GM19455 (cell line): Measurements from ENCODE around the gene SPECC1.
"Not testable (repeated sequence)": the region's sequence is repeated elsewhere in the genome, so short reads cannot be mapped to it uniquely, and the experiment has no call there.

Source experiments
- ATAC-seq: cut with Tn5 transposase; IDR thresholded peaks from one replicate; pipeline ENCODE4 v1.9.1; 2021; ENCODE audit not compliant: unreplicated experiment

SPECC1 gene

GRCh38 chr17:20227720-20228370 is 218.7 kb downstream of the SPECC1 start:
- ATAC-seq: not testable (repeated sequence)

DNA sequence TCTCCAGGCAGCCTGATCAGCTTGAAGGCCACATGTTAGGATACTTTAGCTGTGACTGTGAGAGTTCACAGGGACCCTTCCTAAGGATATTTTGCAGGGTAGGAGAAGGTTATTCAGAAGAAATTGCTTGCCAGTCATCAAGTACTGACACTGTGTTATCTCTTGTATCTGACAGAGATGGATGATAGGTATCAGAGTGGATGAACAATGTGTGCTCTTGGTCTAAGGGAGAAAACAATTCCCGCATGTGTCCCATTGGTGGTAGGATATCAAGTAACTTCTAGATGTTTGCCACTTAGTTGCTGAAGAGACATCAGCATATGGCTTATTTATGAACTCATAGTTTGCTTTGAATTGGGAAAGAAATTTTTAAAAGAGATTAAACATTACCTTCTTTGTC is 219.3 kb downstream of the SPECC1 start:
- no peak for ATAC-seq

- no peak for ATAC-seq
Measured at GRCh38 chr17:20228860-20229259, 219.7 kb downstream of the SPECC1 start.

- no peak for ATAC-seq
Measured at GRCh38 chr17:20230924-20231323, 221.8 kb downstream of the SPECC1 start.

GRCh38 chr17:20232611-20233010 is 223.5 kb downstream of the SPECC1 start:
- ATAC-seq: no peak

DNA sequence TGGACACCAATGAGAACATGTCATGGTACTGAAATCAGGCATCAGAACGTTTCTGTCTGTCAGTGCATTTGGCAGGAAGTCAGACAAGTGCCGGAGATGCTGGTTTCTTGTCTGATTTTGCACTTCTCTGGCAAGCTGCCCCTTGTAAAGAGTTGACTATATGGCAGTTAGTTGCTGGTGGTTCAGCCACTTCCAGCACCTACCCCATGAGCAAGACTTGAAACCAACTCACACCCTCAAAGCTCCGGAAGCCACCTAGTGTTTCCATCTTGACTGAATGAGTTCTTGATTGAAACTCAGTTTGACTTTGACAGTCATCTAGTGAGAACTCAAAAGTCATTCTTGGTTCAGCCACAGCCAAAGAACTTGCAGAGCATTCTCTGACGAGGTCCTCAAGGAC is 225.1 kb downstream of the SPECC1 start:
- ATAC-seq: no peak

DNA sequence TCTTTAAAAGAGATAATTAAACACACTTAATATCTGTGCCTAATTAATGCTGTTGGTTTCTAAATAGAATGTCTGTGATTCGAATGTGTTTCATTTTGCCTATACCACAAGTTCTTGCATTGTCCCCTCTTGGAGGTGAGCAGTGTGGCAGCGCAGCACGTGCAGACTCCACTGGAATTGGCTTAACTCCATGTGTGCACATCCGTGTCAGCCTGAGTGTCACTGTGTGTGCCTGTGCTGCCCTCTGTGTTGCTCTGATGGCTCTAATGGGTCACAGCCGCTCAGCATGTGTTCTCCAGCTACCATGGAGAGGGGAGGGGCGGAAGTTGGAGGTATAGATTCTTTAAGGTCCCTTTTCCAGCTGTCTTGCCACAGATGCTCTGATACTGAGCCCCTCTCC is 226.6 kb downstream of the SPECC1 start:
- no peak for ATAC-seq

DNA sequence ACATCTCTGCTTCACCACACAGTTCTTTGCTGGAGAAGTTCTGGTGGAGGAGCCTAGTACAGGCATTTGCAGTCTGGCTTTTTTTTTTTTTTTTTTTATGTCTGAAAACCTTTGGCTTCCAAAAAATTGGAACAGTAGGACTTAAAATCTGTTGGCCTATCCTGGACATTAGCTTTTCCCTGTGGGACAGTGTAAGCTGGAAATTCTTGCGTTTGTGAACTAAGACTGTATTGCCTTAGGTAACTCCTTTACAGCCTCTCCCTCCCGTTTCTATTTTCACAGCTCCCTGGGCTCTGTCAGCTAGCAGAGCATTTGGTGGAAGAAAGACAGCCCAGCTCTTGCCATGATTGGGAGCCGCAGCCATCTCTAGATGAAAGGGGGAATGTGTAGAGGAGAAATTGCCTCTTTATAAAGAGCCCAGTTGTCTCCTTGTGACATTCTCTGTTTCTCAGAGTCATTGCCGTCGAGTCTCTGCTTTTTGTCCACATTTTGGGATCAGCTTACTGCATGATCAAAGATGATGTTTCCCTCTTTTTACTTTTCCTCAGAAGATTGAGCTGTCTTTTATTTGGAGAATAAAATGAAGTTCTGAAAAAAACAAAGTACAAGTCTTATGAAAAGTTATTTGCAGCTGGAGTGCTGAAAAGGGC is 227.5 kb downstream of the SPECC1 start:
- no peak for ATAC-seq

GRCh38 chr17:20239776-20240175 is 230.6 kb downstream of the SPECC1 start:
- ATAC-seq: not testable (repeated sequence)

GRCh38 chr17:20241855-20242254 is 232.7 kb downstream of the SPECC1 start:
- ATAC-seq: no peak

GRCh38 chr17:20242271-20242670 is 233.1 kb downstream of the SPECC1 start:
- ATAC-seq: no peak

GRCh38 chr17:20243524-20243923 is 234.4 kb downstream of the SPECC1 start:
- no peak for ATAC-seq

DNA sequence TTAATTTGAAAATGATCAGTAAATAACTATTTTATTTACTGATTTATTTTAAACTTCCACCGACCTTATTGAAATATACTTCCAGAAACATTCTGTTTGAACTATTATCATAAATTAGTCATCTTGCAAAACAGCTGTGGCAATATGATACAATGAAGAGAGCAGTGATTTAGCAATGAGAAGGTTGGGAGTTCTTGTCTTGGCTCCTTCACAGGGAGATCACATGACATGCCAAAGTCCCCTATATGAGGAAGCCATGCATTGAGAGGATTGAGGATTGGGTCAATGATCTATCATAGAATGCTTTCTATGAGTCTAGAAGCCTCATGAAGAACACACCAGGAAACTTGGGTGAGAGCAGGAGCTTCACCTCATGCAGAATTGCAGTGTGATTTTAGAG is 235.5 kb downstream of the SPECC1 start:
- ATAC-seq: no peak

- ATAC-seq: no peak
Measured at GRCh38 chr17:20246692-20247091, 237.5 kb downstream of the SPECC1 start.

GRCh38 chr17:20253323-20253722 is 244.2 kb downstream of the SPECC1 start:
- ATAC-seq: no peak

GRCh38 chr17:20254541-20254940 is 245.4 kb downstream of the SPECC1 start:
- no peak for ATAC-seq

- no peak for ATAC-seq
Measured at GRCh38 chr17:20256144-20256543, 247.0 kb downstream of the SPECC1 start.

DNA sequence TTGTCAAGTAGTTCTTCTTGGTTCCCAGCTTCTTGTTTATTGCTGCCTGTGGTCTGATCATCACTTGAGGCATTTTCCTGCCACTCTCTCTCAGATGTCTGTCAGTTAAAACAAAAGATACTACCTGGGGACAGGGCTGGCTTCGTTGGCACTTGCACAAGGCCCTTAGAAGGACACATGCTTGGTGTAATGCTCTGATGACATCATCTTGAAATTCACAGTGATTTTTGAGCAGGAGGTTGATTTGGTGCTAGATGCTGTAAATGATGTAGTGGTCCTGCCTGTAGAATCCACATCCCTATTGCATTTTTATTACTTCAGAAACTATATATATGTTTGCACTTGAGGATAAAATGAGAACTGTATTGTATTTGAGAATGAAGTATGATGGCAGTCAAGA is 247.8 kb downstream of the SPECC1 start:
- no peak for ATAC-seq

- ATAC-seq: no peak
Measured at GRCh38 chr17:20257798-20258197, 248.6 kb downstream of the SPECC1 start.

DNA sequence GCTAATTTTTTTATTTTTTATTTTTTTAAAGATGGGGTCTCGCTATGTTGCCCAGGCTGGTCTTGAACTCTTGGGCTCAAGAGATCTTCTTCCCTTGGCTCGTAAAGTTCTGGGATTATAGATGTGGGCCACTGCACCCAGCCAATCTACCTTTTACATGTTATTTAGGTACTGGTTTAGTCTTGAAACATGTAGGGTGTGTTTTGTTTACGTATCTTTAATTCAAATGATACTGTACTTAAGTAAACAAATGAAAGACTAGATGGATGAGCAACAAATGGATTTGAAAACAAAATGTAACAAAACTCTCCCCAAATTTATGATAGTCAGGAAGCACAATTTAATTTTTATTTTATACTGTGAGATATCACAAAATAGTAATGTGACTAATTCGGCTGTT is 250.5 kb downstream of the SPECC1 start:
- ATAC-seq: no peak

GRCh38 chr17:20260268-20260667 is 251.1 kb downstream of the SPECC1 start:
- no peak for ATAC-seq

DNA sequence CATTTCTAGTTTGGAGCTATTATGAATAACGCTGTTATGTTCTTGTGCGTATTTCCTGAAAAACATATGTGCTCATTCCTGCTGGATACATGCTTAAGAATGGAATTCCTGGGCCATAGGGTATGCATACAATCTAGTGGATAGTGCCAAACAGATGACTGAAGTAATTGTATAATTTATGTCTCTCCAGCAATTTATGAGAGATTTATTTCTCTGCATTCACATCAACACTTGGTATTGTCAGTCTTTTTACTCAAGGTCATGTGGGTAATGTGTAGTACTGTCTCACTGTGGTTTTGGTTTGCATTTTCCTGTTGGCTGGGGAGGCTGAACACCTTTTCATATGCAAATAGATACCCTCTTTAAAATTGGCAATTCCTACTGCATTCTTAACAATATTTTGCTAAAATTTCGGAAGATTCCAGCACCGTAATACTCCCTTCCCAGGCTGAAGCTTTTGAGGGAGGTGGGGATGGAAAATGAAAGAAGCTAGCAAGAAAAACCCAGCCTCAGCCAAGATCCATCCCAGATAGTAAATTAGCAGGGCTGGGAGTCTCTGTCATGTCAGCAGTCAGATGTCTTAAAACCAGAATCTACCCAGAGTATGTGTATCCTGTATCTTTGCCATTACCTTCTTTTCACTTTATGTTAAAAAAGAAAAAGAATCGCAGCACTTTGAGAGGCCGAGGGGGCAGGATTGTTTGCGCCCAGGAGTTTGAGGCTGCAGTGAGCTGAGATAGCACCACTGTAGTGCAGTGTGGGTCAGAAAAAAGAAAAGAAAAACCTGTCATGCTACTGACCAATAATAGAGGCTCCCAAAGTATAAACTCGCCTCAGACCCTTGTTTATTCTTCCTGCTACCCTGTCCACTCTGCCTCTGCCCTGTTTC is 253.3 kb downstream of the SPECC1 start:
- no peak for ATAC-seq
